Prostate gland (tissue), 2 donors: ENCODE measurements around the gene MFAP3.

Source experiments
- POLR2A ChIP-seq: fragments of 450-650 bp; IDR thresholded peaks from one replicate; pipeline ENCODE4 v1.6.1; 2016; ENCODE audit warnings: antibody characterized with exemption, mild to moderate bottlenecking
- TF ChIP-seq, protein P1 (sequence below), 4 experiments: fragments of 200-600 bp in 2 of 4; fragments of 450-650 bp in 2 of 4; sonication (generic) in 2 of 4; IDR thresholded peaks; 1 replicate in 3 of 4; 2 replicates in 1 of 4; pipeline ENCODE4 v1.5.1; 2016 to 2019; ENCODE audit warnings: antibody characterized with exemption in 4 of 4, mild to moderate bottlenecking in 2 of 4, moderate library complexity in 2 of 4

DNA sequence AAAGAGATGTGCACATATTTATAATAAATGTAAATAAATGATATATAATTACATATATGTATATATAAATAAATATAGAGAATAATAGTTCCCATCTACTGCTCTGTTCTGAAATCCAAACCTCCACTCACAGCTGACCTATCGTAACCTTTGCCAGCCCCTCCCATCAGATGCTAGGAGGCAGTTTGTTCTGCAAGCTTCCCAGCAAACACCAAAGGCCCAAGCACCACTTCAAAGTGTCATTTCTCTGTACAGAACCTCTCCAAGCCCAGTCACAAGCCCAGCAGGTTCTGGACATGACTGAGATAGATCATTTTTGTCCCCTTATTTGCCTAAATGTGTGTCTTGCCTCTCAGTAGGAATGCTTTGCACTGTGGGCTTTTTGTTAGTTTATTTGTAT, 62.4 kb downstream of the MFAP3 start:
- TF ChIP-seq, protein P1, sequence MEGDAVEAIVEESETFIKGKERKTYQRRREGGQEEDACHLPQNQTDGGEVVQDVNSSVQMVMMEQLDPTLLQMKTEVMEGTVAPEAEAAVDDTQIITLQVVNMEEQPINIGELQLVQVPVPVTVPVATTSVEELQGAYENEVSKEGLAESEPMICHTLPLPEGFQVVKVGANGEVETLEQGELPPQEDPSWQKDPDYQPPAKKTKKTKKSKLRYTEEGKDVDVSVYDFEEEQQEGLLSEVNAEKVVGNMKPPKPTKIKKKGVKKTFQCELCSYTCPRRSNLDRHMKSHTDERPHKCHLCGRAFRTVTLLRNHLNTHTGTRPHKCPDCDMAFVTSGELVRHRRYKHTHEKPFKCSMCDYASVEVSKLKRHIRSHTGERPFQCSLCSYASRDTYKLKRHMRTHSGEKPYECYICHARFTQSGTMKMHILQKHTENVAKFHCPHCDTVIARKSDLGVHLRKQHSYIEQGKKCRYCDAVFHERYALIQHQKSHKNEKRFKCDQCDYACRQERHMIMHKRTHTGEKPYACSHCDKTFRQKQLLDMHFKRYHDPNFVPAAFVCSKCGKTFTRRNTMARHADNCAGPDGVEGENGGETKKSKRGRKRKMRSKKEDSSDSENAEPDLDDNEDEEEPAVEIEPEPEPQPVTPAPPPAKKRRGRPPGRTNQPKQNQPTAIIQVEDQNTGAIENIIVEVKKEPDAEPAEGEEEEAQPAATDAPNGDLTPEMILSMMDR (IDR thresholded peaks at IDR 0.05): no peak
- no peak for TF ChIP-seq POLR2A
